ENCODE data around the gene FAF2.

FAF2 gene

DNA sequence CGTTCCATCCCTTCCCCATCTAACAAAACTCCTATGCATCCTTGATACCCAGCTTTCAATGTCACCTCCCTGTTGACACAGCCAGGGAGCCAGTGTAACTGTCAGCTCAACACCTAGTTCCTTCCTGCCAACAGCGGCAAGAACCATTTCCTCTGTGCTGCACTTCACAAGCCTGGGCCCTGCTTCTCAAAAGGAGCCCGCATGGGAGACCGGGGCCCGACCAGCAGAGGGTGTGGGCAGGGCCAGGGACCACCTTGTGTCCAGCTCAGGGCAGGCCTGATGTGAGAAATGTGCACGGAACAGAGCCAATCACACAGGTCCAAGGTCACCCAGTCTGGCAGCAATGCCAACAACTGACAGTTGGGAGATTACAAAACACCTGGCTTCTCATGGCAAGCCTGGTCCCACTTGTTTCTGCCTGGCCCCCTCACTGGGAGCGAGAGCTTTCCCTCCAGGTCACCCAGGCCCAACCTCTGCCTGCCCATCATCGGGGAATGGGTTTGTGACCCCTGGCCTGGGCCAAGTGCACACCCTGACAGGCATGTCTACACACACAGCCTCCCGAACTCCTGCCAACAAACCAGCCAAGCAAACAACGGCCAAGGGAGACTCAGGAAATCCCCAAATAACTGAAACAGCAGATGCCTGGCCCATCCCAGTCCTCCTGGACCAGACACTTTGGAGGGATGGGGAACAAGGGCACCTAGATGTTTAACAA is 85.9 kb downstream of the FAF2 start:
- CTCF ChIA-PET: interaction anchor here (1.1 to 1.6 kb wide), 5 partner anchors 9 to 86 kb away, joined by 3 to 7 read pairs (median 4); partner anchors contain the start of gene FAF2
- TF ChIP-seq, protein P1, sequence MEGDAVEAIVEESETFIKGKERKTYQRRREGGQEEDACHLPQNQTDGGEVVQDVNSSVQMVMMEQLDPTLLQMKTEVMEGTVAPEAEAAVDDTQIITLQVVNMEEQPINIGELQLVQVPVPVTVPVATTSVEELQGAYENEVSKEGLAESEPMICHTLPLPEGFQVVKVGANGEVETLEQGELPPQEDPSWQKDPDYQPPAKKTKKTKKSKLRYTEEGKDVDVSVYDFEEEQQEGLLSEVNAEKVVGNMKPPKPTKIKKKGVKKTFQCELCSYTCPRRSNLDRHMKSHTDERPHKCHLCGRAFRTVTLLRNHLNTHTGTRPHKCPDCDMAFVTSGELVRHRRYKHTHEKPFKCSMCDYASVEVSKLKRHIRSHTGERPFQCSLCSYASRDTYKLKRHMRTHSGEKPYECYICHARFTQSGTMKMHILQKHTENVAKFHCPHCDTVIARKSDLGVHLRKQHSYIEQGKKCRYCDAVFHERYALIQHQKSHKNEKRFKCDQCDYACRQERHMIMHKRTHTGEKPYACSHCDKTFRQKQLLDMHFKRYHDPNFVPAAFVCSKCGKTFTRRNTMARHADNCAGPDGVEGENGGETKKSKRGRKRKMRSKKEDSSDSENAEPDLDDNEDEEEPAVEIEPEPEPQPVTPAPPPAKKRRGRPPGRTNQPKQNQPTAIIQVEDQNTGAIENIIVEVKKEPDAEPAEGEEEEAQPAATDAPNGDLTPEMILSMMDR (IDR thresholded peaks at IDR 0.05; ENCODE audit: insufficient read depth, low read length, missing control alignments): no peak
- no peak for DNase-seq (ENCODE audit: low read depth, low spot score)
- POLR2A ChIA-PET: no interaction called here
- H3K4me3 ChIP-seq (ENCODE audit: low read depth, low read length): no peak overlapping the region

DNA sequence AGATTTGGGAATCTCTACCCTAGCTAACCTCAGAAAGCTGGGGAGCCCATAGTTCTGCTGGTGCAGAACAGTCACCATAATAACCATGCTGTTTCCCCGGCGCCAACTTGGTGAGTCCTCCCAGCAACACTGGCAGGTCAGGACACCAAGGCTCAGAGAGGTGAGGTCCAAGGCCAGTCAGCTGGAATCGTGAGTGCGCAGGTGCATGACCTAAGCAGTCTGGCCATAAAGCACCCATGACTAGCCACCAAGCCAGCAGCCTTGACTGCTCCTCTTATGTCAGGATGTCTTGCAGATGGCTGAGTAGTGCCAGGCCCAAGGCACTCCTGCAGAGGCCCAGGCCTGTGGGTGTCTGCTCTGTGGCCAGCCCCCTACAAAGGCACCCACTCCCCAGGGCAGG is 86.5 kb downstream of the FAF2 start:
- TF ChIP-seq, protein P1 (IDR thresholded peaks at IDR 0.05; ENCODE audit: insufficient read depth, low read length, missing control alignments): no peak
- H3K4me3 ChIP-seq (ENCODE audit: low read depth, low read length): no peak overlapping the region; the same call in 1 of the 2 replicates
- no peak for DNase-seq (ENCODE audit: low read depth, low spot score)
- CTCF ChIA-PET: interaction anchor here (1.5 kb wide), 2 partner anchors 39 to 41 kb away, joined by 3 to 4 read pairs; no protein-coding TSS in a partner anchor
- POLR2A ChIA-PET: no interaction called here

GRCh38 chr5:176535101-176535663 is 87.0 kb downstream of the FAF2 start:
- TF ChIP-seq, protein P1 (IDR thresholded peaks at IDR 0.05; ENCODE audit: insufficient read depth, low read length, missing control alignments): no peak
- H3K4me3 ChIP-seq (ENCODE audit: low read depth, low read length): peak overlapping the region; percentile 87
- DNase-seq (ENCODE audit: low read depth, low spot score): no peak
- POLR2A ChIA-PET: no interaction called here
- CTCF ChIA-PET: interaction anchor here (1.1 to 3.8 kb wide), 3 partner anchors 38 to 117 kb away, joined by 3 to 28 read pairs (median 4); partner anchors contain the start of gene FAF2

DNA sequence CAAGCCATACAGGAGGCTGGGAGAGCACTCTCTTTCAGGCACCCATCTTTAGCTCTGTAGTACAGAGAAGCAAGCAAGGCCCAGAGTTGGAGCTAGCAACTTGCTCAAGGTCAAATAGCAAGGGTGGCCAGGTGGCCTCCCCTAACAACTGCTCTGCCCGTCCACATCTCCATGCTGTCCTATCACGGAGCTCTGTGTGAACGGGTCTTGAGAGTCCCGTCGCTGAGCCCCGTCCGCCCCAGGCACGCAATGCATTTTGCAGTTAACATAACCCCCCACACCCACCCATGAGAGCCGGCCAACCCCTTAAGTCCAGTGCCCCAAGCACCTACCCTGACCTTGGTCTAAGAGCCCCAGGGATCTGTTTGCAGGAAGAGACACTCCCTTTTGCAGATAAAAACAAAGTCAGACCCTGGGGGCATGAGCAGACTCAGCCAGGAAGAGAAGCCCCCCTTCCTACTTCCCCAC is 87.5 kb downstream of the FAF2 start:
- peak overlapping the region; percentile 87 for H3K4me3 ChIP-seq (ENCODE audit: low read depth, low read length)
- POLR2A ChIA-PET: interaction anchor here (0.7 kb wide), 1 partner anchor 15 kb away, joined by 5 read pairs; no protein-coding TSS in a partner anchor
- no peak for DNase-seq (ENCODE audit: low read depth, low spot score)
- TF ChIP-seq, protein P1 (IDR thresholded peaks at IDR 0.05; ENCODE audit: insufficient read depth, low read length, missing control alignments): no peak
- CTCF ChIA-PET: interaction anchor here (0.6 to 3.8 kb wide), 6 partner anchors 35 to 125 kb away, joined by 3 to 28 read pairs (median 4); partner anchors contain the start of gene FAF2

DNA sequence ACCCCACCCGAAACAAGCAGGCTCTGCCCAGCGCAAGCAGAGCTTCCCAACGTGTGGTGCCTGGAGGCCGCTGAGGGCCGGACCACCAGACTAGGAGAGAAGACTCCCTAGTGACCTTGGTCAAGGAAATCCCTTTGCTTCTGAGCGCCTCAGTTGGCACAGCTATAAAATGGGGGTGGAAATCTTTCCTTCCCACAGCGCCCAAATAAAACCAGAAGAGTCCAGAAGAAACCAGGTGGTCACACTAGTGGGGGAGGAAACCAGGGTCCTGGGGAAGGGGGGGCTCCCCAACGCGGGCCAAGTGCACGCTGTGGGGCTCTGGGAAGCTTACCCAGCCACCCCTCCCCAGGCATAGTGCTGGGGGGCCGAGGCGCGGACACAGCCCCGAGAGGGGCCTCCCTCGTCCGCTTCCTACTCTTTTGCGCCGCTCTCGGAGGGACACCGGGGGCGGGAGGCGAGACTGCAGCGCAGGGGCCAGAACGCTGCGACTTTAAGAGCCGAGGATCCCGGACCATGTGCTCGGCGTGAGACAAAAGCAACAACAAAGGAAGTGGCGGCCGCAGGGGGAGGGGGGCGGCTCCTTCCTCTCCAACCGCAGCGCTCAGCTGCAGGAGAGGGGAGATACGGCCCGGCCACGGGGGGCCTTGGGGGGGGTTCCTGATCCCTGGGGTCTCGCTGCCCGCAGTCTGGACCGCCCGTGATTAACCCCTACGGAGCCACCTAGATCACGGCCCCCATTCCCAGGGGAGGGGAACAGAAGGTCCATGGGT is 88.1 kb downstream of the FAF2 start:
- ChIA-PET CTCF (interaction anchor here (0.6 to 3.8 kb wide), 7 partner anchors 35 to 125 kb away, joined by 3 to 28 read pairs (median 3); partner anchors contain the start of gene FAF2), POLR2A (interaction anchor here (0.7 to 2.4 kb wide), 3 partner anchors 15 to 120 kb away, joined by 5 to 11 read pairs (median 6); partner anchors contain the start of genes CLTB and FAF2)
- H3K4me3 ChIP-seq (ENCODE audit: low read depth, low read length): peak overlapping the region; percentile 87
- DNase-seq (ENCODE audit: low read depth, low spot score): no peak
- TF ChIP-seq, protein P1 (IDR thresholded peaks at IDR 0.05; ENCODE audit: insufficient read depth, low read length, missing control alignments): no peak
